Activated CD4-positive, alpha-beta T cell treated with anti-CD3 and anti-CD28 coated beads, Interleukin-2, Interleukin-6, amounts not matched to agents 100 ng/mL and 50 ng/mL, durations not matched to agents 16 hours and 8 hours (primary cell): ENCODE results near the gene ZNF626.
"Not testable (repeated sequence)": the region's sequence is repeated elsewhere in the genome, so short reads cannot be mapped to it uniquely, and the experiment has no call there.

Experiments
- DNase-seq: peaks from one replicate; pipeline ENCODE4 v3.0.0-alpha.2; 2020

ZNF626 gene

DNA sequence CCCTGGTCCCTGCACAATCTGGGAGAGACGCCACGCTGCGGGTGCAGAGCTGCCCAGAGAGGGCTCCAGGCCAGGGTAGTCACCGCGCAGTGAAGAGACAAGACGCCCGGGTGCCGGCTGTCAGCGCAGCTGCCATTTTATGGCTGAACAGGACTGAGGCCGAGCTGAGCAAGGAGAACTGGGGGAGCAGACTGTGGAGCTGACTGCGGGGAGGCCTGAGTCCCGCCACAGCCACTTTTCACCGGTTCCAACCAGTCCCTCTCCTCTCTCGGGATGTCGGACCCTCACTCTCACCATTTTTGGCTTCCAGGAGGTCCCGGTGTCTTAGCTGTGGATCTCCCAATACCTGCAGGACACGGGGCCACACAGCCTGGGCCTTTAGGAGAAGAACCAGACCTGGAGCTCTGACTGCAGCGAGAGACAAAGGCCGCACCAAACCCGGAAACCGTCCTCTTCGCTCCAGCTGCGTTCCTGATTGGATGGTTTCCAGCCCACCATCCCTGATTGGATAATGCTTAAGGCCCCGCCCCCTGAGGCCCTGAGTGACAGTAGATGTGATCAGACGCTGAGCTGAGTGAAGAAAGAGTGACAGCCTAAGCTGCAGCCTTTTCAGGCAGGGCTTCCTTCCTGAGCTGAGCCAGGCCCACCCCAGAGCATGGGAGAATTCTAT is at the start of gene ZNF626:
ZNF626 (minus strand) TSS at position 422 of the 670 bp plus-strand sequence; CDS start at position 297, 125 bp downstream.
- DNase-seq: peak; percentile 86

DNA sequence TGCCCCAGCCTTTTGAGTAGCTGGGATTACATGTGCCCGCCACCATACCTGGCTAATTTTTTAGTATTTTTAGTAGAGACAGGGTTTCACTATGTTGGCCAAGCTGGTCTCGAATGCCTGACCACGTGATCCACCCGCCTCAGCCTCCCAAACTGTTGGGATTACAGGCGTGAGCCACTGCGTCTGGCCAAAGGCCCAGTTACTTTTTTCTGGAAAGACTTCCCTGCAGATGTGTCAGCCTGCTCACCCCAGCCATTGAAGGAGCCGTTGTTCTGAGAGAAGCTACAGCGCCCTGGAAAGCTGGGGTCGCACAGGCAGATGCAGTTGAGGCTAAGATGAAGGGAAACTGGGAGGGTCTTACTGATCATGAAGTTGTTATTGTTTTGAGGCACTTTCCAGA is 7.9 kb upstream of the ZNF626 start:
- DNase-seq: no peak

DNA sequence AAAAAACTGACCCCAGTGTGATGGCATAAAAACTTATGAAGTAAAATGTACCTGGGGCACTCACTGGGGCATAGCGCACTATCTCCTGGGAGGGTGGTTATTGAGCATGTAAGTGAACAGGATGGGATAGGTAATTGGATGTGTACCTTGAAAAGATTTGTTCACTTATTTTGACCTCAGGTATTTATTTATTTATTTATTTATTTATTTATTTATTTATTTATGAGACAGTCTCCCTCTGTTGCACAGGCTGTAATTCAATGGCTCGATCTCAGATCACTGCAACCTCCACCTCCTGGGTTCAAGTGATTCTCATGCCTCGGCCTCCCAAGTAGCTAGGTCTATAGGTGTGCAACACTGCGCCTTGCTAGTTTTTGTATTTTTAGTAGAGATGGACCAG is 5.9 kb upstream of the ZNF626 start:
- no peak for DNase-seq

DNA sequence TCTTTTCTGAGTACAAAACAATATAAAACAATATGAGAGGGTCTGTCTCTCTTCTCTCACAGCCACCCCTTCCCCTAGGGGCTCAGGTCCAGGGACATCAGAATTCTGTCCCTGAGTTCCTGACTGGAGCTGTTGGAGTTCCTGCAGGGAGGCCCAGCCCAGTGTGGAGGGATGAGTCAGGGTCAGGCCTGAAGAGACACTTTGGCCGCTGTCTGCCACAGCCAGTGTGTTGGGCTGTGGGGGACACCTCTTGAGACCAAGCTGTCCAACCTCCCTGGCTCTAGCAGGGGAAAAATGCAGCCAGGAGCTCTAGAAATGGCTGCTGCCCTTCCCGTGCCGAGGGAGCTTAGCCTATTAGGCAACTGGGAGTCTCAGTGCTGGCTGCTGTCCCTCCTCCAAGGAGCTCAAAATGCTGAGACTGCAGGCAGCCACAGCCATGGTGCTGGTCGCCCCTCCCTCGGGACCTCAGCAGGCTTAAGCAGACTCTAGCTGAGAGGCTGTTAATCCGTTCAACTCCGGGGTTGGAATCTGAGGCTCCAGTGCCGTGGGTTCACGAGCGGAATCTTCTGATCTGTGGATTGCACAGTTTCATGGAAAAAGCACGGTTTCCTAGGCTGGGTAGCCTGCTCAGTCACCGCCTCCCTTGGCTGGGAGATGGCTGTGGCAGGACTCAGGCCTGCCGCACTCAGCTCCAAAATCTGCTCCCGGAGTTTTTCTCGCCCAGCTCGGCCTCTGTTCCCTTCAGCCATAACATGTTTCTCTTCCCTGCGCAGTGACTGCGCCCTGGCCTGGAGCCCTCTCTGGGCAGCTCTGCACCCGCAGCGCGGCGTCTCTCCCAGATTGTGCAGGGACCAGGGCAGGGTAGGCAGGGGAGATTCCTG is 3.8 kb upstream of the ZNF626 start:
- no peak for DNase-seq

DNA sequence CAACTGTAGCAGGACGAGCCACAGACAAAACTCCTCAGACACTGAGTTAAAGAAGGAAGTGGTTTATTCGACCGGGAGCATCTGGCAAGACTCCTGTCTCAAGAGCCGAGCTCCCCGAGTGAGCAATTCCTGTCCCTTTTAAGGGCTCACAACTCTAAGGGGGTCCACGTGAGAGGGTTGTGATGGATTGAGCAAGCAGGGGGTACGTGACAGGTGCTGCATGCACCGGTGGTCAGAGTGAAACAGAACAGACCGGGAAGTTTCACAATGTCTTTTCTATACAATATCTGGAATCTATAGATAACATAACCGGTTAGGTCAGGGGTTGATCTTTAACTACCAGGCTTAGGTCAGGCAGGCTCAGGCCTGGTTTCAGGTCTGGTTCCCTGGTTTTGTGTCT is 3.1 kb upstream of the ZNF626 start:
- DNase-seq: not testable (repeated sequence)

DNA sequence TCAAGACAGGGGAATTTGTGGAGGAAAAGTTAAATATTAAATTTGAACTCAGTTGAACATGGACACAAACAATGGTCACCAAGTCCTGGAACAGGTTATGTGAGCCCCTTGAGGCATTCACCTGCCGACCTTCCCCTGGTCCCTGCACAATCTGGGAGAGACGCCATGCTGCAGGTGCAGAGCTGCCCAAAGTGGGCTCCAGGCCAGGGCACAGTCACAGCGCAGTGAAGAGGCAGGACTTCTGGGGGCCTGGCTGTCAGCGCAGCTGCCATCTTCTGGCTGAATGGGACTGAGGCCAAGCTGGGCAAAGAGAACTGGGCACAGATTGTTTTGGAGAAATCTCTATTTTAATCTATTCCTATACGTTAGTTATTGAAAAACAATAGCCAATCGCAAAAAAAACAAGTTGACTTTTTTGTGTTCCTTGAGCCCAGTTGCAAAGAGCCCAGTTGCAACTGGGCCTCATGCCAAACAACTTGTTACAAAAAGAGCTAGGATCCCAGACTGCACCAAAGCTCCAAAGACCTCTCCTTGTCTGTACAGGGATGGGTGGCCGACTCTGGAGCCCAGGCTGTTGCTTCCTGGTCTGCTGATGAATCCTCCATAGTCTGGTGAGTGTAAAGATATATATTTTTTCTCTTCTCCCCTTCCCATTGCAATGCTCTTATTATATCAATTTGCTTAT is 1.2 kb upstream of the ZNF626 start:
- no peak for DNase-seq

DNA sequence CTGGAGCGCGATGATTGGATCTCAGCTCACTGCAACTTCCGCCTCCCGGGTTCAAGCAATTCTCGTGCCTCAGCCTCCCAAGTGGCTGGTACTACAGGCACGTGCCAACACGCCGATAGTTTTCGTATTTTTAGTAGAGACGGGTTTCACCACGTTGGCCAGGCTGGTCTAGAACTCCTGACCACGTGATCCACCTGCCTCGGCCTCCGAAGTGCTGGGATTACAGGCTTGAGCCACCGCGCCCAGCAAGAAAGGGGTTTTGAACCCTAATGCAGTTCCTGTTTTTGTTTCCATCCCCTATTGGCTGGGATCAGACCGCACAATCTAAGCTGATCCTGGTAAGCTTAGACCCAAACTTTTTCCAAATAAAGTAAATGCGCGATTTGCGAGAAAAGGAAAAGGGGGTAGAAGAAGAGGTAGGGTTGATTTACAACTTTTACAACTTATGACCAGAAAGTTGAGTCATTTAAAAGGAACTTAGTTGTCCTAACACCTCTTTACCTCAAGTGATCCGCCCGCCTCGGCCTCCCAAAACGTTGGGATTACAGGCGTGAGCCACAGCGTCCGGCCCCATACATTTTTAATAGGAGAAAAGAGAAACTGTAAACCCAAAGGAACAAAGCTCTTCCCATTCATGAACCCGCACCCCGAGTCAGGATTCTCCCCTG is 764 bp downstream of the ZNF626 start:
- DNase-seq: no peak

DNA sequence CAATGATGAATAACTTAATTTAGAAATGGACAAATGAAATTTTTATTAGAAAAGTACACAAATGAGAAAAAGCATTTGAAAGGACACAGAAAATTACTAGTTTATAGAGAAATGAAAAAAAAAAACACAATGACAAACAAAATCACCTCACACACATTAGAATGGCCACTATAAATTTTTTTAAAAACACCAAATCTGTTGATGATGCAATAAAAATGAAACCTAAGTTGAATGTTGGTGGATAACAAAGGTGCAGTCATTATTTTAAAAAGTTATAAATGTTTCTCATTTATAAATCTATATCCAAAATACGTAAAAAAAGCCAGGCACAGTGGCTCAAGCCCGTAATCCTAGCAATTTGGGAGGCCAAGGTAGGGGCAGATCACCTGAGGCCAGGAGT is 20.8 kb downstream of the ZNF626 start:
- DNase-seq: no peak

DNA sequence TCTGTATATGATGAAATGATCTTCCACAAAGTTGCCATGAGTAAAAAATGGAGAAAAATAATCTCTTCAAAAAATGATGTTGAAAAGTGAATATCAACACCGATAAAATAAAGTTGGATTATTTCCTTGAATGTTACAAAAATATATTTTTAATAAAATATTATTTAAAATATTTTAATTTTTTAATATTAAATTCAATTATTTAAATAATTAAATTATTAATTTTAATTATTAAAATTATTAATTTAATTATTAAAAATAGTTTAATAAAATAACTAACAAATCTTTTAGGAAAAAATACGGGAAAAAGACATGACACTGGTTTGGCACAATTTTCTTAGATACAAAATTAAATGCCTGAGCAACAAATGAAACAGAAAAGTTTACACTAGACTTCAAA is 21.3 kb downstream of the ZNF626 start:
- DNase-seq: no peak

DNA sequence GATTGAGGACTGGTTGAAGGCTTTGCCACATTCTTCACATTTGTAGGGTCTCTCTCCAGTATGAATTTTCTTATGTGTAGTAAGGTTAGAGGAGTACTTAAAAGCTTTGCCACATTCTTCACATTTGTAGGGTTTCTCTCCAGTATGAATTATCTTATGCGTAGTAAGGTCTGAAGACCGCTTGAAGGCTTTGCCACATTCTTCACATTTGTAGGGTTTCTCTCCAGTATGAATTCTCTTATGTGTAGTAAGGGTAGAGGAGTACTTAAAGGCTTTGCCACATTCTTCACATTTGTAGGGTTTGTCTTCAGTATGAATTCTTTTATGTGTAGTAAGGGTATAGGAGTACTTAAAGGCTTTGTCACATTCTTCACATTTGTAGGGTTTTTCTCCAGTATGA is 36.8 kb downstream of the ZNF626 start:
- DNase-seq: not testable (repeated sequence)

DNA sequence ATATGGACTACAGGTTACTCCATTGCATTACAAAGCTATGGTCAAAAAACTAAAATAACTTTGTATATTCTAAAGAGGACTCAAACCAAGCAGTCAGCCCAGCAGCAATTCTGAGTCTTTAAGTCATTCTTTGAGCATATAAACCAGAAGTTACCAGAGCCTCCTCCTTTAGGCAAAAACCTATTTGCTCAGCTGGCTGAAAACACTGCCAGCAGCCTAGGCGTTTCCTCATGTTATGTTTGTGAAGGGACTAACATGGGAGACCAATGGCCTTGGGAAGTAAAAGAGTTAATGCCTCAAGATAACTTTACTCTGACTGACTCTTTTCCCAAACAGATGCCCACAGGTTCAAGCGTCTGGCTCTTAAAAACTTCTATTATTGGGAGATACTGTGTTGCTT is 45.3 kb downstream of the ZNF626 start:
- DNase-seq: no peak

DNA sequence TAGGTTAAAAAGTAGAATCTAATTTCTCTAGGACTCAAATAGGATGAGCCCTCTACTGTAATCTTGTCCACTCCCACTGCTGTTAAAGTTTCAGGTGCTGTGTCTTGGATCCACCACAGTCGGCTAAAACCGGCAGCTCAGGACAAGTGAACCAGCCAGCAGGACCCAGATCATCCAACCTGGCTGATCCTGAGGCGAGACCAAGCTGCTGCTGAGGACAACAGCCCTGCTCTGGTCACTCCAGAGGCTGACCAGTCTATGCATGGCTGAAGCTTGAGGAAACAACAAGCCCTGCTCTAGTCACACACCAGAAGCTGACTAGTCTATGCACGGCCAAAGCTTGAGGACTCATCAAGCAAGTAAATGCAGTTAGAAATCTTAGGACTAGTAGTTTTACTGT is 46.4 kb downstream of the ZNF626 start:
- not testable (repeated sequence) for DNase-seq

DNA sequence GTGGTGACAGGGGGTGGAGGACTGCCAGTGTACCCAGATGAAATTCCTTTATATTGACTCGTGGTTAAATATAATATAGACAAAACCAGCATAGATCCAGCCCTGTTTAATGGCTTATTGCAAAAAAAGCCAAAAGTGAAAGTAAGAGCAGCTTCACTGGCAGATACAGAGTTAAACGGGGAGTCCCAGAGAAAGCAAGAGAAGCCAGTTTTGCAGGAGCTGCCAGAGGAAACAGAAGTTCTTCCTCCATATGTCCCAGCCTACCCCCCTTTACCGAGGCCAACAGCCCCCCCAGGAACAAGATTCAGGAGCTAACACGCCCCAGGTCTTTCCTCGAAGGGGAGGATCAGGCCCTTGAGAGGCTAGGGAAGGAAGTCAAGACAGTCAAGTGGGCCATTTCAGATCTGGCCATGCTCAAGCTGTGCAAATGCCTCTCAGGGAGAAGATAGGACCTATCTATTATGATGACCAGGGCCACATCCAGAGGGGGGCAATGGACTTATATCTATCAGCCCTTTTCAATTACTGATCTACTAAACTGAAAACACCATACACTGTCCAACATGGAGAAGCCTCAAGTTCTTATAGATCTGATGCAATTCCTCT is 48.6 kb downstream of the ZNF626 start:
- no peak for DNase-seq

DNA sequence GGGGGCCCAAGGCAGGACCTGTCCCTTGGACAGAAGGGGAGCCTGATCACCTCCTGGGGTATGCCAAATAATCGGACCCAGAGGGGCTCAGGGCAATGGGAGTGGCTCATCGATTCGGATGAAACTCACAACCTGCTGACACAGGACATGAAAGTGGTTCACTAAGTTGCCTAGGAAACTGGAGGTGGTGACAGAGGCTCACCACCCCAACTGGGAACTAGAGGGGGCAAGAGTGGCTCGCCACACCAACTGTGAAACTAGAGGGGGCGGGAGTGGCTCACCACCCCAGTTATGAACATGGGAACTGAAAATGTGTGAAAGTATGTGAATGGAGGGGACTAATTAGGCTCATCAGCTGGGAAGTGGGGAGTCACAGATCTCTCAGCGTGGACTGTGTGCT is 49.5 kb downstream of the ZNF626 start:
- DNase-seq: no peak

DNA sequence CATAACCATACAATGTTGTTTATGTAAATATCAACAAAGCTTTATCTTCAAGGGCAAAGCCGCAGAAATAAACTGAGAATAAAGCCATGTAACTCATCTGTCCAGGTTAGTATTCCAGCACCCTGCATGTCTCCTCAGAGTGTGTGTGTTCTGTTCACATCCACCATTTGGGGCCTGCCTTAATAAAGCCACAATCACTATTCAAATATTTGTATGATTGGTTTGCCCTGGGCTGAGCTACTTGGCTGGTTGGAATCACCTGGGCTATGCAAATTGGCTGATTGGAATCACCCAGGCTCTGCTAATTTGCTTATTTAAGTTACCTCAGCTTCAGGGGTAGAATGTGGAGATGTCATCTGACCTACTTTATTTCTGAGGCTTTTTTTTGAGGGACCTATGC is 53.4 kb downstream of the ZNF626 start:
- no peak for DNase-seq
